ENCODE results near the gene ADD3.

DNA sequence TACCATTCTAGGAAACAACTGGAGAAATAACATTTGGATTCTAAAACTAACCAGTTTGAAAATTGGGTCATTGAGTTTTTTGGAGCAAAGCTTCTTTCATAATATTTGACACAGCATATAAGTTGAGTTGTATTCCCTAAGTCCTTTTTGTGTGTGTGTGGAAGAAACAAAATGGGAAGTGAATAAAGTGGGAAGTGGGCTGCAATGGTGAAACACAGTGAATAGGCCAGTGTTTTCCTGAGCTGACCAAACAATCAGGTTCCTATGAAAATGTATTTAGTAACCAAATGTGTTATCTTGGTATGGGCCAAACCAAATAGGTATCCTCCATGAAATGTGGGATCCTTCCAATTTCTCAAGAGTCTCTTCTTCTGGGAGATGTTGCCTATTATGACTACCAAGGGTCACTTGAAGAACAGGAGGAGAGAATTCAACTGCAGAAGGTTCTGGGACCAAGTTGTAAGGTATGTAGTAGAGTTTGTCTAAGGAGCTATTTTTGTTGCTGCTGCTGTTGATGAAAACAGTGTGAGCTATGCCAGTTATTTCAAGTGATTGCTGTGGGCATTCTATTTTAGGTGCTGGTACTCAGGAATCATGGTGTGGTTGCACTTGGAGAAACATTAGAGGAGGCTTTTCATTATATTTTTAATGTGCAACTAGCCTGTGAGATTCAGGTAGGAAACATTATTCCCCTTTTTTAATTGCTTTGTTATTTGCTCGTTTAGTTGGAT lies 111.3 kb downstream of the ADD3 start:
- TF ChIP-seq POLR2A (IDR thresholded peaks at IDR 0.05; ENCODE audit: low read depth, low read length) (no peak), GATA2 (IDR thresholded peaks at IDR 0.05; ENCODE audit: insufficient read depth, insufficient read length, low read depth, low read length) (no peak), EZH2 (IDR thresholded peaks at IDR 0.05; ENCODE audit: borderline replicate concordance, low read depth, low read length, severe bottlenecking) (no peak), FOS (IDR thresholded peaks at IDR 0.05; ENCODE audit: borderline replicate concordance, insufficient read depth, low read length) (no peak), JUN (IDR thresholded peaks at IDR 0.05; ENCODE audit: borderline replicate concordance, insufficient read depth, insufficient read length, low read depth) (no peak), POLR2AphosphoS5 (IDR thresholded peaks at IDR 0.05; ENCODE audit: insufficient read depth, low read depth, low read length) (no peak)
- TF ChIP-seq, protein P1, sequence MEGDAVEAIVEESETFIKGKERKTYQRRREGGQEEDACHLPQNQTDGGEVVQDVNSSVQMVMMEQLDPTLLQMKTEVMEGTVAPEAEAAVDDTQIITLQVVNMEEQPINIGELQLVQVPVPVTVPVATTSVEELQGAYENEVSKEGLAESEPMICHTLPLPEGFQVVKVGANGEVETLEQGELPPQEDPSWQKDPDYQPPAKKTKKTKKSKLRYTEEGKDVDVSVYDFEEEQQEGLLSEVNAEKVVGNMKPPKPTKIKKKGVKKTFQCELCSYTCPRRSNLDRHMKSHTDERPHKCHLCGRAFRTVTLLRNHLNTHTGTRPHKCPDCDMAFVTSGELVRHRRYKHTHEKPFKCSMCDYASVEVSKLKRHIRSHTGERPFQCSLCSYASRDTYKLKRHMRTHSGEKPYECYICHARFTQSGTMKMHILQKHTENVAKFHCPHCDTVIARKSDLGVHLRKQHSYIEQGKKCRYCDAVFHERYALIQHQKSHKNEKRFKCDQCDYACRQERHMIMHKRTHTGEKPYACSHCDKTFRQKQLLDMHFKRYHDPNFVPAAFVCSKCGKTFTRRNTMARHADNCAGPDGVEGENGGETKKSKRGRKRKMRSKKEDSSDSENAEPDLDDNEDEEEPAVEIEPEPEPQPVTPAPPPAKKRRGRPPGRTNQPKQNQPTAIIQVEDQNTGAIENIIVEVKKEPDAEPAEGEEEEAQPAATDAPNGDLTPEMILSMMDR (IDR thresholded peaks at IDR 0.05; ENCODE audit: extremely low read depth in 1 of 2, insufficient read depth in 1 of 2, low read depth in 1 of 2, low read length in 2 of 2): no peak
- TF ChIP-seq, protein P2, sequence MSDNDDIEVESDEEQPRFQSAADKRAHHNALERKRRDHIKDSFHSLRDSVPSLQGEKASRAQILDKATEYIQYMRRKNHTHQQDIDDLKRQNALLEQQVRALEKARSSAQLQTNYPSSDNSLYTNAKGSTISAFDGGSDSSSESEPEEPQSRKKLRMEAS (IDR thresholded peaks at IDR 0.05; ENCODE audit: insufficient read depth, insufficient read length): no peak
